ENCODE data around the gene ERBB4.
"Not testable (repeated sequence)": the region's sequence is repeated elsewhere in the genome, so short reads cannot be mapped to it uniquely, and the experiment has no call there.

Gene ERBB4

GRCh38 chr2:212052412-212053159 lies 486.0 kb downstream of the ERBB4 start:
- DNase-seq (ENCODE audit: low spot score), result no peak

- no peak for DNase-seq (ENCODE audit: low spot score)
Measured at GRCh38 chr2:212050871-212051270, 487.7 kb downstream of the ERBB4 start.

- DNase-seq (ENCODE audit: low spot score), result no peak
Measured at GRCh38 chr2:212042562-212042961, 496.0 kb downstream of the ERBB4 start.

- DNase-seq (ENCODE audit: low spot score), result no peak
Measured at GRCh38 chr2:212037062-212037461, 501.5 kb downstream of the ERBB4 start.

- DNase-seq (ENCODE audit: low spot score), result no peak
Measured at GRCh38 chr2:212034841-212035585, 503.6 kb downstream of the ERBB4 start.

GRCh38 chr2:212033888-212034287 lies 504.7 kb downstream of the ERBB4 start:
- no peak for DNase-seq (ENCODE audit: low spot score)

GRCh38 chr2:212032536-212033219 lies 505.9 kb downstream of the ERBB4 start:
- DNase-seq (ENCODE audit: low spot score), result no peak

GRCh38 chr2:212032032-212032431 lies 506.6 kb downstream of the ERBB4 start:
- DNase-seq (ENCODE audit: low spot score), result no peak

GRCh38 chr2:212030709-212031108 lies 507.9 kb downstream of the ERBB4 start:
- DNase-seq (ENCODE audit: low spot score), result no peak

GRCh38 chr2:212028798-212029394 lies 509.7 kb downstream of the ERBB4 start:
- DNase-seq (ENCODE audit: low spot score), result no peak

- DNase-seq (ENCODE audit: low spot score), result no peak
Measured at GRCh38 chr2:212027681-212028628, 510.6 kb downstream of the ERBB4 start.

- DNase-seq (ENCODE audit: low spot score), result no peak
Measured at GRCh38 chr2:212024040-212024439, 514.6 kb downstream of the ERBB4 start.

- no peak for DNase-seq (ENCODE audit: low spot score)
Measured at GRCh38 chr2:212022966-212023365, 515.6 kb downstream of the ERBB4 start.

- DNase-seq (ENCODE audit: low spot score), result peak; percentile 9
Measured at GRCh38 chr2:212021947-212022346, 516.7 kb downstream of the ERBB4 start.

GRCh38 chr2:212015588-212015987 lies 523.0 kb downstream of the ERBB4 start:
- no peak for DNase-seq (ENCODE audit: low spot score)

GRCh38 chr2:212013626-212014025 lies 525.0 kb downstream of the ERBB4 start:
- DNase-seq (ENCODE audit: low spot score), result no peak

GRCh38 chr2:212010305-212010704 lies 528.3 kb downstream of the ERBB4 start:
- DNase-seq (ENCODE audit: low spot score), result not testable (repeated sequence)

- DNase-seq (ENCODE audit: low spot score), result no peak
Measured at GRCh38 chr2:212007972-212008371, 530.6 kb downstream of the ERBB4 start.

- no peak for DNase-seq (ENCODE audit: low spot score)
Measured at GRCh38 chr2:212005085-212005671, 533.4 kb downstream of the ERBB4 start.

GRCh38 chr2:212001325-212001724 lies 537.3 kb downstream of the ERBB4 start:
- no peak for DNase-seq (ENCODE audit: low spot score)

- no peak for DNase-seq (ENCODE audit: low spot score)
Measured at GRCh38 chr2:211996857-211997256, 541.7 kb downstream of the ERBB4 start.

Data from hematopoietic multipotent progenitor cell treated with erythropoietin and hydrocortisone succinate and interleukin-3 and kit ligand, for 17 days (in vitro differentiated cells).